GM06990 (cell line): Measurements from ENCODE around the gene LIN28A.

Experiments used
- DNase-seq: peaks from one replicate; pipeline ENCODE4 v3.0.0-alpha.2; 2011; ENCODE audit not compliant: insufficient read length; ENCODE audit errors: extremely low read depth
- H3K27me3 ChIP-seq: replicated peaks from 2 replicates; pipeline ENCODE4 v1.6.0; 2011; ENCODE audit warnings: low read length; ENCODE audit not compliant: control insufficient read depth, insufficient read depth
- H3K36me3 ChIP-seq: 2 replicates; pipeline ENCODE4 v1.5.1; 2011; ENCODE audit warnings: low read length; ENCODE audit not compliant: control insufficient read depth, insufficient read depth
- H3K4me3 ChIP-seq: replicated peaks from 2 replicates; pipeline ENCODE4 v1.5.1; 2011; ENCODE audit warnings: low read depth, mild to moderate bottlenecking, control low read depth, low read length
- TF ChIP-seq, protein P1 (sequence below): IDR thresholded peaks from 2 replicates; pipeline ENCODE4 v1.5.1; 2011; ENCODE audit warnings: low read length, control low read depth, mild to moderate bottlenecking, inconsistent platforms; ENCODE audit not compliant: insufficient read depth, poor library complexity, severe bottlenecking

Gene LIN28A

DNA sequence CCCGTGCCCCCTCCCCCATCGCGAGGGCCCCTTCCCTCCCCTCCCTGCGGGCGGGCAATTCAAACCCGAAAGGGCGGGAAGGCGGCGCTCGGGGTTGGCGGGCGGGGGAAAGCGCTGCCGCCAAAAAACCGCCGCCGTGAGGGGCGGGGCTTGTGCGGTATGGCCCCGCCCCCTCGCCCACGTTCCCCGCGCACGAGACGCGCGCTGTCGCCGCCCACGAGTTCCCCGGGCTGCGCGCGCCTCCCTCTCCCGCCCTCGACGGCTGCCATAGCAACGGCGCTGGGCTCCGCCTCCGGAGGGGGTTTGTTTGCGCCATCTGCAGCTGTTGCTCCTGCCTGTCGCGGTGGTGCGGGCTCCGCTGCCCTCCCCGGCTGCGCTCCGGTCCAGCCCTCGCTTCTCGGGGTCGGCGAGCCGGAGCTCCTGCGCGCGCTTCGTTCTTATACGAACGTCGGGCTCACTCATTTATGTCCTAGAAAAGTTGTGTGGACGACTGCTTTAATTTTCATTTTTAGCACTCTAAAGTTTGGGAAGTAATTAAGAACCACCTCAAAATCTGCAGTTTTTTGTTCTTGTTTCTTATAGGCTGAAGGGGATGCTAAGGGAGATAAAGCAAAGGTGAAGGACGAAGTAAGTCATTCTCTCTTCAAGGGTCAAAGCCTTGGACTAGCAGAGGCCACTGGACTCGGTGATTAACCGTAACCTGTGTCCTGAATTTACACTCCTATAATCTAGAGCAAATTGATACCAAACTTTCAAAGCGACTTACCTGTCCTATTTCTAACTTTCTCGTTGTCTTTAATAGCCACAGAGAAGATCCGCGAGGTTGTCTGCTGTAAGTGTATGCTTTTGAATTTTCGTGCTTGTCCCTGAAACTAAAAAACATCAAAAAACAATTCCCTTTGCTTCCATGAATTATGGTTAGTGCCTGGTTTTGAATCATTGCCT, 62.6 kb downstream of the LIN28A start:
- peak; percentile 96 for DNase-seq
- Histone ChIP-seq H3K36me3 (peaks cover 24% of the 10 kb centered on the region), H3K27me3 (no peaks in the 10 kb centered on the region), H3K4me3 (peak overlapping the region; percentile 69)
- TF ChIP-seq, protein P1, sequence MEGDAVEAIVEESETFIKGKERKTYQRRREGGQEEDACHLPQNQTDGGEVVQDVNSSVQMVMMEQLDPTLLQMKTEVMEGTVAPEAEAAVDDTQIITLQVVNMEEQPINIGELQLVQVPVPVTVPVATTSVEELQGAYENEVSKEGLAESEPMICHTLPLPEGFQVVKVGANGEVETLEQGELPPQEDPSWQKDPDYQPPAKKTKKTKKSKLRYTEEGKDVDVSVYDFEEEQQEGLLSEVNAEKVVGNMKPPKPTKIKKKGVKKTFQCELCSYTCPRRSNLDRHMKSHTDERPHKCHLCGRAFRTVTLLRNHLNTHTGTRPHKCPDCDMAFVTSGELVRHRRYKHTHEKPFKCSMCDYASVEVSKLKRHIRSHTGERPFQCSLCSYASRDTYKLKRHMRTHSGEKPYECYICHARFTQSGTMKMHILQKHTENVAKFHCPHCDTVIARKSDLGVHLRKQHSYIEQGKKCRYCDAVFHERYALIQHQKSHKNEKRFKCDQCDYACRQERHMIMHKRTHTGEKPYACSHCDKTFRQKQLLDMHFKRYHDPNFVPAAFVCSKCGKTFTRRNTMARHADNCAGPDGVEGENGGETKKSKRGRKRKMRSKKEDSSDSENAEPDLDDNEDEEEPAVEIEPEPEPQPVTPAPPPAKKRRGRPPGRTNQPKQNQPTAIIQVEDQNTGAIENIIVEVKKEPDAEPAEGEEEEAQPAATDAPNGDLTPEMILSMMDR = no peak

DNA sequence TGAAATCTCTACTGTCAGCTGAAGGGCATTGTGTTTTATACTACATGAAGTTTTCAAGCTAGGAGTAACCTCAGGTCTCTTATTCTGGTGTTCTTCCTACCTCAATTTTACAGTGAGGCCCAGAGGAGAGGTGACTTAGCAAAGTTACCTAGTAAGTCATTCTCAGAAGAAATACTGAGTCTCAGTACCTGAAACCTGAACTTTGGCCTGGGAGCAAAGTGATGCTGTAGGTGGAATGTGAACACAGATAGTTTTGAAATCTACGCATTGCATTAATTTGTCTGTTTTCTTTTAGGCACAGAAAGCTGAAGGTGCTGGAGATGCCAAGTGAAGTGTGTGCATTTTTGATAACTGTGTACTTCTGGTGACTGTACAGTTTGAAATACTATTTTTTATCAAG, 64.2 kb downstream of the LIN28A start:
- Histone ChIP-seq H3K4me3 (no peak overlapping the region), H3K27me3 (no peaks in the 10 kb centered on the region), H3K36me3 (peaks cover 19% of the 10 kb centered on the region)
- TF ChIP-seq, protein P1 = no peak
- DNase-seq = no peak

DNA sequence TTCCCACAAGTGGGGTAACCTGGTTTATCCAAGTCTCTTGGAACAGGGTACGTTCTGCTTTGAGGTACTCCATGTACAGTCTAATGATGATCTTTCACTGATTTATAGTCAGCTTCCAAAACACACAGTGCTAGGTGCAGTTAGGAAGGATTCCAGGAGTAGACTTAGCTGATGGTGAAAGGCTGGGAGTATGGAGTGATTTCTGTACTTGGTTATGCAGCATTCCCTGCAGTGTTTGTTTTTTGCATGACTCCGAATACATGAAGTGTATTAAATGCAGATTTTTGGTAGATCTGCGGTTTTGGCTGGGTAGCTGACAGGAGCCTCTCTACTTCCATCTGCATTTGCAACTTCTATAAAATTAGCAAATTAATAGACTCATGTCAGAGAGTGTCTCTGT, 65.4 kb downstream of the LIN28A start:
- TF ChIP-seq, protein P1 = no peak
- no peak overlapping the region for H3K4me3 ChIP-seq
- peaks cover 18% of the 10 kb centered on the region for H3K36me3 ChIP-seq
- H3K27me3 ChIP-seq = no peaks in the 10 kb centered on the region
- no peak for DNase-seq

DNA sequence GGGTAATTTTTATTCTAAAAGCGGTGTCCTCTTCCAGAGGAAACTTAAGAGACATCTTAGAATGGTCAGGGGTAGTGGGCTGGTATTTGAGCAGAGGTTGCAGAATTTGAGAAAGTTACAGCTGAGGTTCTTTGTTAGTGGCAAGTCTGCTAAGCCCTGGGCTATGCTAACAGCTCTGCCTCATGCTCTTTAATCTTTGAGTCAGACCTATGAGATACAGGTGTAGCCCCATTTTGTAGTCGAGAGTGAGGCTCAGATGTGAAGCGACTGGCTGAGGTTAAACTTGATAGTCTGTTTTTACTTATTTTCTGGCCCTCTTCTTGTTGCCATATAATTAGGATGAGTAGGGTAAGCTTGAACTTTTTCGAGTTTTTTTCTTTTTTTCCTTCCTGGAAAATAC, 66.3 kb downstream of the LIN28A start:
- H3K36me3 ChIP-seq = peaks cover 18% of the 10 kb centered on the region
- H3K4me3 ChIP-seq = no peak overlapping the region
- no peak for DNase-seq
- H3K27me3 ChIP-seq = no peaks in the 10 kb centered on the region
- TF ChIP-seq, protein P1 = no peak

DNA sequence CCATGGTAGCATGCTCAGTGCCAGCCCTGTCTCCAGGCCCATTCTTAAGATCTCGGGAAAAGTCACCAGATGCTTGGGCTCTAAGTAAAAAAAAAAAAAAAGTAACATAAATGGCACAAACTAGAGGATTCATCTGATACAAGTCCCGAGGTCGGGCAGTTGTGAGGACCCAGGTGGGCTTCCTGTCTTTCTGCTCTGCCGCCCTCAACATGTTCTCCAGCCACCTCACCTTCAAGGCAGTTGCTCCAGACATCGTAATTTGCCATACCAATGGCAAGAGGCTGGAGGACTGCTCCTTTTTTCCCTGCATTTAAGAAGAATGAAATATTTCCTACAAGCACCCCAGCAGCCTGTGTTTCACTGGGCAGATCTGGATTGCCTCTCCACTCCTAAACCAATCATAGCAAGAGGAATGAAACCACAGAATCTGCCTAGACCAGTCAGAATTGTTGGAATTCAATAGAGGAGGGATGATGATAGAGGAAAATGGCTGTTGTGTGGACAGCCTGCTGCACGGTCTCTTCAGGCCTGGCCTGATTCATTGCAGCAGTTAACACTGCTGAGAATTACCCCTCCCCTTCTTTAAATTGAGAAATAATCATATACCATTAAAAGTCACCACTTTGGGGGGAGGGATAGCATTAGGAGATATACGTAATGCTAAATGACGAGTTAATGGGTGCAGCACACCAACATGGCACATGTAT, 67.0 kb downstream of the LIN28A start:
- H3K27me3 ChIP-seq = no peaks in the 10 kb centered on the region
- TF ChIP-seq, protein P1 = no peak
- no peak for DNase-seq
- peaks cover 18% of the 10 kb centered on the region for H3K36me3 ChIP-seq
- no peak overlapping the region for H3K4me3 ChIP-seq
